ENCODE data around the gene TRAPPC10. TPM values are rescaled to one million over a fixed set of nuclear protein-coding genes. Genes with fewer than 3 reads are reported as not detected.

Gene TRAPPC10
- total RNA-seq, 2 experiments from 2014 or later: 61.7 to 76.9 TPM

GRCh38 chr21:44043613-44044012 lies 31.5 kb downstream of the TRAPPC10 start:
- Mint-ChIP-seq H3K27ac (no peak overlapping the region), H3K36me3 (ENCODE audit: low read depth) (peaks cover 30% of the 10 kb centered on the region), H3K4me1 (peaks cover 16% of the 10 kb centered on the region), H3K4me3 (no peak overlapping the region), H3K9me3 (no peaks in the 10 kb centered on the region), H3K27me3 (no peaks in the 10 kb centered on the region)
- DNase-seq: no peak
- CTCF ChIA-PET: interaction anchor here (0.7 to 2.0 kb wide), 4 partner anchors 15 to 1150 kb away, joined by 3 to 10 read pairs (median 4); no protein-coding TSS in a partner anchor
- POLR2A ChIA-PET: no interaction called here

GRCh38 chr21:44046734-44047133 lies 34.6 kb downstream of the TRAPPC10 start:
- Mint-ChIP-seq H3K27ac (no peak overlapping the region), H3K36me3 (ENCODE audit: low read depth) (peaks cover 27% of the 10 kb centered on the region), H3K9me3 (no peaks in the 10 kb centered on the region), H3K4me1 (peaks cover 14% of the 10 kb centered on the region), H3K4me3 (no peak overlapping the region), H3K27me3 (no peaks in the 10 kb centered on the region)
- POLR2A ChIA-PET: no interaction called here
- no peak for DNase-seq
- CTCF ChIA-PET: interaction anchor here (1.7 kb wide), 1 partner anchor 8 kb away, joined by 4 read pairs; no protein-coding TSS in a partner anchor

GRCh38 chr21:44047996-44048560 lies 36.0 kb downstream of the TRAPPC10 start:
- no peak for DNase-seq
- Mint-ChIP-seq H3K36me3 (ENCODE audit: low read depth) (peaks cover 27% of the 10 kb centered on the region), H3K27me3 (no peaks in the 10 kb centered on the region), H3K27ac (no peak overlapping the region), H3K4me3 (no peak overlapping the region), H3K9me3 (no peaks in the 10 kb centered on the region), H3K4me1 (peaks cover 6% of the 10 kb centered on the region)
- POLR2A ChIA-PET: no interaction called here
- CTCF ChIA-PET: interaction anchor here (0.6 to 0.9 kb wide), 2 partner anchors 10 to 278 kb away, joined by 3 read pairs; no protein-coding TSS in a partner anchor

DNA sequence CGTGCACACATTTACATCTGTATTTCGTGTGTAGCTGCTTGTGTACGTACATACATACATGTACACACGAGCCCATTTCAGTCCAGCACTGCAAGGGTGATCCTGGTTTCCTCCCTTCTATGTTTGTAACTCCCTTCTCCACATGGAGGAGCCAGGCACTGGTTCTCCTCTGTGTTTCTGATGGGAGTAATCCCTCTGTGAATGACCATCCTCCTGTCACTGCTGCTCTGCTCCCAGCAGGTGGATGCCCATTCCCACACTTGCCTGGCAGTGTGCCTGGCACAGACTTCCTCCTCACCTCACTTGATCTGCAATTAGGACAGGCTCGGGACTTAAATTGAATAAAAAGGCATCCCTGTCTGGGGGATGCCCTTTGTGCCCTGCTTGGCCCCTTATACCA lies 37.1 kb downstream of the TRAPPC10 start:
- CTCF ChIA-PET: interaction anchor here (0.7 to 1.1 kb wide), 3 partner anchors 14 to 34 kb away, joined by 3 to 4 read pairs (median 3); no protein-coding TSS in a partner anchor

GRCh38 chr21:44049606-44050005 lies 37.5 kb downstream of the TRAPPC10 start:
- no peak overlapping the region for H3K27ac Mint-ChIP-seq
- DNase-seq: no peak
- H3K36me3 Mint-ChIP-seq (ENCODE audit: low read depth): peaks cover 28% of the 10 kb centered on the region
- no peak overlapping the region for H3K4me3 Mint-ChIP-seq
- peaks cover 3% of the 10 kb centered on the region for H3K4me1 Mint-ChIP-seq
- no peaks in the 10 kb centered on the region for H3K9me3 Mint-ChIP-seq
- no peaks in the 10 kb centered on the region for H3K27me3 Mint-ChIP-seq
- POLR2A ChIA-PET: interaction anchor here (0.6 kb wide), 1 partner anchor 29 kb away, joined by 4 read pairs; no protein-coding TSS in a partner anchor
- CTCF ChIA-PET: interaction anchor here (1.0 to 1.6 kb wide), 3 partner anchors 14 to 35 kb away, joined by 3 to 4 read pairs (median 3); no protein-coding TSS in a partner anchor

More for the DNA sequence above, 37.1 kb downstream of the TRAPPC10 start:
- POLR2A ChIA-PET: interaction anchor here (0.6 kb wide), 1 partner anchor 29 kb away, joined by 4 read pairs; no protein-coding TSS in a partner anchor
- Mint-ChIP-seq H3K9me3 (no peaks in the 10 kb centered on the region), H3K36me3 (ENCODE audit: low read depth) (peaks cover 28% of the 10 kb centered on the region), H3K27me3 (no peaks in the 10 kb centered on the region), H3K4me3 (no peak overlapping the region), H3K27ac (no peak overlapping the region), H3K4me1 (peaks cover 3% of the 10 kb centered on the region)
- DNase-seq: no peak

DNA sequence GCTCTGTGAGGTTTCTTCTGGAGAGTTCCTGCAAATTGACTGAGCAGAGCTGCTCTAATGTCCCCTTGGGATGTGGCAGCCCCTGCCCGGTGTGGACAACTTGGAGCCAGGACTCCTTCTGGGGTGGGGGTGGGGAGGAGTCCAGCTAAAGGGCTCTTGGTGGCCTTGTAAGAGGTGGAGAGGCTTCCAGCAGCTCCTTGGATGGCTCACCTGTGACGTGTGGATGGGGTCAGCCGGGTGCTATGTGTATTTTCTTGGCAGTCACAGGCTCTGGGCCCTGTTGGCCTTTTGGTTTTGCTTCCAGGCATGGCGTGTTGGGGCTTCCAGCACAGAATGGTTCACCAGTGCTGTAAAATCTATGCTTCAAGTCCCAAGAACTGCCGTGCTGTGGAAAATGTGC lies 38.2 kb downstream of the TRAPPC10 start:
- POLR2A ChIA-PET: no interaction called here

GRCh38 chr21:44051462-44051941 lies 39.4 kb downstream of the TRAPPC10 start:
- Mint-ChIP-seq H3K36me3 (ENCODE audit: low read depth) (peaks cover 29% of the 10 kb centered on the region), H3K4me3 (no peak overlapping the region), H3K27me3 (no peaks in the 10 kb centered on the region), H3K27ac (no peak overlapping the region), H3K4me1 (peaks cover 5% of the 10 kb centered on the region), H3K9me3 (no peaks in the 10 kb centered on the region)
- POLR2A ChIA-PET: interaction anchor here (0.6 kb wide), 1 partner anchor 209 kb away, joined by 4 read pairs; no protein-coding TSS in a partner anchor
- no peak for DNase-seq
- CTCF ChIA-PET: interaction anchor here (1.3 kb wide), 1 partner anchor 9 kb away, joined by 5 read pairs; no protein-coding TSS in a partner anchor

More for the DNA sequence above, 38.2 kb downstream of the TRAPPC10 start:
- no peak overlapping the region for H3K27ac Mint-ChIP-seq
- no peak overlapping the region for H3K4me3 Mint-ChIP-seq
- peaks cover 25% of the 10 kb centered on the region for H3K36me3 Mint-ChIP-seq (ENCODE audit: low read depth)
- H3K4me1 Mint-ChIP-seq: peaks cover 3% of the 10 kb centered on the region
- CTCF ChIA-PET: interaction anchor here (1.6 kb wide), 1 partner anchor 13 kb away, joined by 3 read pairs; no protein-coding TSS in a partner anchor
- no peak for DNase-seq
- H3K27me3 Mint-ChIP-seq: no peaks in the 10 kb centered on the region
- H3K9me3 Mint-ChIP-seq: no peaks in the 10 kb centered on the region

GRCh38 chr21:44052071-44052829 lies 40.1 kb downstream of the TRAPPC10 start:
- POLR2A ChIA-PET: no interaction called here
- no peaks in the 10 kb centered on the region for H3K27me3 Mint-ChIP-seq
- no peaks in the 10 kb centered on the region for H3K9me3 Mint-ChIP-seq
- no peak for DNase-seq
- peaks cover 7% of the 10 kb centered on the region for H3K4me1 Mint-ChIP-seq
- H3K4me3 Mint-ChIP-seq: no peak overlapping the region
- H3K27ac Mint-ChIP-seq: no peak overlapping the region
- CTCF ChIA-PET: interaction anchor here (1.3 kb wide), 1 partner anchor 10 kb away, joined by 5 read pairs; no protein-coding TSS in a partner anchor
- peaks cover 30% of the 10 kb centered on the region for H3K36me3 Mint-ChIP-seq (ENCODE audit: low read depth)

- Mint-ChIP-seq H3K27ac (no peak overlapping the region), H3K4me3 (no peak overlapping the region), H3K9me3 (no peaks in the 10 kb centered on the region), H3K27me3 (no peaks in the 10 kb centered on the region), H3K4me1 (peaks cover 8% of the 10 kb centered on the region), H3K36me3 (ENCODE audit: low read depth) (peaks cover 28% of the 10 kb centered on the region)
- ChIA-PET CTCF (no interaction called here), POLR2A (no interaction called here)
- no peak for DNase-seq
Measured at GRCh38 chr21:44052830-44053226, 40.7 kb downstream of the TRAPPC10 start.

DNA sequence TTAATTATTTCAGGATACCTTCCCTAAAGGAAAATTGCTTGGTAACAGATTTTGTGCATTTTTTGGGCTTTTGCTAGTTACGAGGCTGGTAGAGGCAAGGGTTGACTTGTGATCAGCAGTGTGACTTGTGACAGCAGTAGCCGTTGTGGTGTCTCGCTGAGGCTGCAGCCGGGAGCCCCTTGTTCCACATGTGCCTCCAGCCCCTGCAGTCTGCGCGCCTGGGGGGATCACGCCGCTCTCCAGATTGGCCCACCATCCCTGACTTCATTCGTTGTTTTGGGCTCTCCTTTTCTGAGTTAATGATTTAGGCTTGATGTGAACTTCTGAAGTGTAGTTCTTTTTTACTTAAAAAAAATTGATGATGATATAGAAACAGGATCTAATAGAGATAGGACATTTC lies 41.5 kb downstream of the TRAPPC10 start:
- Mint-ChIP-seq H3K4me3 (no peak overlapping the region), H3K36me3 (ENCODE audit: low read depth) (peaks cover 33% of the 10 kb centered on the region), H3K4me1 (peaks cover 13% of the 10 kb centered on the region), H3K27ac (no peak overlapping the region), H3K27me3 (no peaks in the 10 kb centered on the region), H3K9me3 (no peaks in the 10 kb centered on the region)
- DNase-seq: no peak
- ChIA-PET CTCF (no interaction called here), POLR2A (no interaction called here)

DNA sequence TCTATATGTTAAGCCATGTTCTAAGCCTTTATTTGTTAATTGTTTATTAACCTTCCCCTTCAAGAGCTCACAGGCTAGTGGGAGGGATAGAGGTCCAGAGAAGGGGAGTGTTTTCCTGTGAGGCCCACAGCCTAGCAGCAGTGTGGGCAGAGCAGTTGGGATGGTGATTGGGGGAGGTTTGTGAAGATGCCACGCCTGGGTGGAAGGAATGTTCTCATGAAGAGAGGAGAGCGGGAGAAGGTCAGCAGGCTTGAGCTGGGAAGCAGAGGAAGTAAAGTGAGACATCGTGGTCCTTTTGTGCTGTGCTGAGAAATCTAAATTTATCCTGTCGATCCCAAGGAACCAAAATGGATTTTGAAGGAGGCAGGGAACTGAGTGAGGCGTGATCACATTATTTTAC lies 42.6 kb downstream of the TRAPPC10 start:
- Mint-ChIP-seq H3K36me3 (ENCODE audit: low read depth) (peaks cover 43% of the 10 kb centered on the region), H3K4me1 (peaks cover 14% of the 10 kb centered on the region), H3K4me3 (no peak overlapping the region), H3K27ac (no peak overlapping the region), H3K27me3 (no peaks in the 10 kb centered on the region), H3K9me3 (no peaks in the 10 kb centered on the region)
- POLR2A ChIA-PET: no interaction called here
- no peak for DNase-seq
- CTCF ChIA-PET: interaction anchor here (1.1 to 1.3 kb wide), 2 partner anchors 9 to 17 kb away, joined by 4 read pairs; no protein-coding TSS in a partner anchor

DNA sequence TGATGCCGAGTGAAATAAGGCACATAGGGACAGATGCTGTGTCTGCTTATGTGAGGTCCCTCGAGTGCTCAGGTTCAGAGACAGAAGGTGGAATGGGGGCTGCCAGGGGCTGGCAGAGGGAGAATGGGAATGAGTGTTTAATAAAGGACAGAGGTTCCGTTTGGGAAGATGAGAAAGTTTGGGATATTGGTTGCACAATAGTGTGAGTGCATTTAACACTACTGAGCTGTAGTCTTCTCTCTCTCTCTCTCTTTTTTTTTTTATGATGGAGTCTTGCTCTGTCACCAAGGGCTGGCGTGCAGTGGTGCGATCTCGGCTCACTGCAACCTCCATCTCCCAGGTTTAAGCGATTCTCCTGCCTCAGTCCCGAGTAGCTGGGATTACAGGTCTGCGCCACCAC lies 44.9 kb downstream of the TRAPPC10 start:
- Mint-ChIP-seq H3K27me3 (no peaks in the 10 kb centered on the region), H3K36me3 (ENCODE audit: low read depth) (peaks cover 45% of the 10 kb centered on the region), H3K27ac (no peak overlapping the region), H3K9me3 (no peaks in the 10 kb centered on the region), H3K4me3 (no peak overlapping the region), H3K4me1 (peaks cover 14% of the 10 kb centered on the region)
- DNase-seq: no peak
- CTCF ChIA-PET: interaction anchor here (1.0 to 3.1 kb wide), 5 partner anchors 9 to 26 kb away, joined by 3 to 10 read pairs (median 4); no protein-coding TSS in a partner anchor
- POLR2A ChIA-PET: no interaction called here
